ENCODE data around the gene ZSCAN2. TPM values are rescaled to one million over a fixed set of nuclear protein-coding genes. Genes with fewer than 3 reads are reported as not detected.

The ZSCAN2 gene
- total and polyA plus RNA-seq, 2 of the 8 experiments (the other 6 are each of a cell fraction or from before 2014, with no cell fraction given), result 23.6 to 52.4 TPM

GRCh38 chr15:84572231-84572630 lies 28.6 kb upstream of the ZSCAN2 start:
- Histone ChIP-seq H3K14ac (ENCODE audit: insufficient read length) (no peak overlapping the region), H3K56ac (replicated peaks; ENCODE audit: insufficient read length, low read depth, low read length) (no peak overlapping the region), H4K5ac (ENCODE audit: insufficient read length, low read depth, low read length) (no peak overlapping the region), H3K9me3 (ENCODE audit: insufficient read depth in 2 of 2, low read depth in 1 of 2, low read length in 1 of 2) (no peaks in the 10 kb centered on the region), H4K8ac (ENCODE audit: extremely low read depth, insufficient read depth, low read length) (no peak overlapping the region), H3K18ac (ENCODE audit: extremely low read depth, low read length) (no peak overlapping the region), H3K36me3 (ENCODE audit: control insufficient read depth in 2 of 4, insufficient read depth in 4 of 4, low read length in 3 of 4) (no peaks in the 10 kb centered on the region), H3K79me2 (ENCODE audit: control insufficient read depth in 1 of 2, insufficient read depth in 2 of 2, low read length in 2 of 2) (no peaks in the 10 kb centered on the region), H2BK120ac (replicated peaks; ENCODE audit: low read depth, low read length) (no peak overlapping the region), H2AK5ac (ENCODE audit: low read depth, low read length) (no peak overlapping the region), H3K27me3 (replicated peaks in 1 of 4; ENCODE audit: control insufficient read depth in 3 of 4, extremely low read depth in 1 of 4, insufficient read depth in 3 of 4, low read length in 3 of 4) (peaks cover 0 to 3% (median 0%) of the 10 kb centered on the region in 4 experiments; a peak in 1 of 7 replicates), H2BK15ac (ENCODE audit: low read length) (no peak overlapping the region), H3K4me1 (replicated peaks in 1 of 4; ENCODE audit: control insufficient read depth in 3 of 4, insufficient read depth in 4 of 4, low read length in 3 of 4) (peaks cover 0 to 3% (median 0%) of the 10 kb centered on the region in 4 experiments; a peak in 1 of 7 replicates), H3K23me2 (ENCODE audit: low read depth, low read length) (no peaks in the 10 kb centered on the region; the same call in 1 of the 2 replicates), H3K4me2 (ENCODE audit: insufficient read depth in 1 of 2, low read depth in 2 of 2, low read length in 2 of 2) (no peak overlapping the region), H3K4me3 (ENCODE audit: extremely low read depth in 1 of 4, insufficient read depth in 2 of 4, low read depth in 3 of 4, low read length in 4 of 4) (no peak overlapping the region), H2AFZ (ENCODE audit: low read length) (no peak overlapping the region), H3K9ac (replicated peaks in 1 of 4; ENCODE audit: extremely low read depth in 1 of 4, low read depth in 3 of 4, low read length in 3 of 4) (no peak overlapping the region), H3K23ac (ENCODE audit: insufficient read length) (no peak overlapping the region), H3K4ac (replicated peaks; ENCODE audit: insufficient read length, low read depth, low read length) (no peak overlapping the region), H3K27ac (ENCODE audit: low read depth, low read length) (no peak overlapping the region), H2BK5ac (ENCODE audit: low read depth, low read length) (no peak overlapping the region), H2BK12ac (ENCODE audit: low read depth, low read length) (no peak overlapping the region), H3K79me1 (ENCODE audit: low read depth, low read length) (no peaks in the 10 kb centered on the region), H4K20me1 (replicated peaks in 1 of 2; ENCODE audit: control insufficient read depth in 1 of 2, insufficient read depth in 2 of 2, low read length in 2 of 2) (no peaks in the 10 kb centered on the region), H2BK20ac (ENCODE audit: low read length) (no peak overlapping the region), H4K91ac (replicated peaks; ENCODE audit: insufficient read length, low read length) (no peak overlapping the region)
- ChIA-PET CTCF (ENCODE audit: partially characterized antibody) (interaction anchor here (0.7 to 3.2 kb wide), 13 partner anchors 9 to 383 kb away, joined by 3 to 15 read pairs (median 4); no protein-coding TSS in a partner anchor), POLR2A (ENCODE audit: partially characterized antibody) (no interaction called here)
- no peak for TF ChIP-seq NRF1 (IDR thresholded peaks at IDR 0.05; ENCODE audit: low read depth, low read length)
- TF ChIP-seq HDAC2 (IDR thresholded peaks at IDR 0.05; ENCODE audit: borderline replicate concordance in 1 of 2, low read depth in 2 of 2, low read length in 2 of 2), result no peak
- no peak for TF ChIP-seq CHD2 (IDR thresholded peaks at IDR 0.05; ENCODE audit: low read length)
- no peak for TF ChIP-seq ATF2 (IDR thresholded peaks at IDR 0.05; ENCODE audit: low read length)
- TF ChIP-seq EZH2 (IDR thresholded peaks at IDR 0.05; ENCODE audit: low read depth, low read length, severe bottlenecking), result no peak
- no peak for DNase-seq (ENCODE audit: low read depth in 1 of 2, low spot score in 2 of 2)
- WGBS, 2 experiments (ENCODE audit: extremely low coverage in 1 of 2, insufficient coverage in 1 of 2, insufficient read length in 1 of 2, insufficient replicate concordance in 2 of 2, low coverage in 1 of 2, low lambda C conversion rate in 2 of 2, missing lambda C conversion rate in 1 of 2), result 82% methylated on average over 4 of the region's 4 CpGs; no CpG with 5 or more reads in 1 of the 2 experiments
- FAIRE-seq, result no peak

Measured in H1 (cell line).